ENCODE results near the gene ARFIP2. TPM values are rescaled to one million over a fixed set of nuclear protein-coding genes. Genes with fewer than 3 reads are reported as not detected.

ARFIP2 gene
- total RNA-seq, 2 donors from 2014 or later: 56.5 to 56.8 TPM

- Histone ChIP-seq H3K27ac (ENCODE audit: low read depth, low read length) (no peak overlapping the region), H3K9ac (ENCODE audit: extremely low read depth, low read length, poor library complexity, severe bottlenecking) (no peak overlapping the region), H3K9me3 (ENCODE audit: control insufficient read depth, low read length) (no peaks in the 10 kb centered on the region), H3K4me3 (ENCODE audit: low read length) (no peak overlapping the region), H3K4me1 (ENCODE audit: control insufficient read depth, insufficient read depth, low read length) (peaks cover 2% of the 10 kb centered on the region), H3K36me3 (ENCODE audit: control insufficient read depth, insufficient read depth, low read length) (peaks cover 32% of the 10 kb centered on the region), H3K27me3 (ENCODE audit: control insufficient read depth, insufficient read depth, low read length, poor library complexity, severe bottlenecking) (no peaks in the 10 kb centered on the region)
- peak overlapping the region; percentile 8 for H3K27ac Mint-ChIP-seq
- WGBS, 2 experiments (ENCODE audit: insufficient coverage in 1 of 2, insufficient read length in 1 of 2): 80 to 92% methylated on average over 2 to 5 of the region's 5 CpGs
- peak; percentile 32 for TF ChIP-seq CTCF (conservative IDR thresholded peaks at IDR 0.05)
- peaks cover 34% of the 10 kb centered on the region for H3K36me3 Mint-ChIP-seq (ENCODE audit: low read depth)
- peak; percentile 59 for DNase-seq
- peaks cover 6% of the 10 kb centered on the region for H3K27me3 Mint-ChIP-seq (ENCODE audit: insufficient read depth)
- H3K4me1 Mint-ChIP-seq: peaks cover 16% of the 10 kb centered on the region
- no peak overlapping the region for H3K4me3 Mint-ChIP-seq
- no peaks in the 10 kb centered on the region for H3K9me3 Mint-ChIP-seq
These were observed 5.2 kb downstream of the ARFIP2 start for GRCh38 chr11:6475936-6476335.

GRCh38 chr11:6474806-6475500 is 6.2 kb downstream of the ARFIP2 start:
- H3K36me3 Mint-ChIP-seq (ENCODE audit: low read depth): peaks cover 34% of the 10 kb centered on the region
- H3K27ac Mint-ChIP-seq: peak overlapping the region; percentile 93
- Histone ChIP-seq H3K4me3 (ENCODE audit: low read length) (peak overlapping the region; percentile 82), H3K27ac (ENCODE audit: low read depth, low read length) (peak overlapping the region; percentile 17), H3K9me3 (ENCODE audit: control insufficient read depth, low read length) (no peaks in the 10 kb centered on the region), H3K9ac (ENCODE audit: extremely low read depth, low read length, poor library complexity, severe bottlenecking) (no peak overlapping the region), H3K4me1 (ENCODE audit: control insufficient read depth, insufficient read depth, low read length) (peaks cover 2% of the 10 kb centered on the region), H3K36me3 (ENCODE audit: control insufficient read depth, insufficient read depth, low read length) (peaks cover 32% of the 10 kb centered on the region), H3K27me3 (ENCODE audit: control insufficient read depth, insufficient read depth, low read length, poor library complexity, severe bottlenecking) (no peaks in the 10 kb centered on the region)
- peaks cover 6% of the 10 kb centered on the region for H3K27me3 Mint-ChIP-seq (ENCODE audit: insufficient read depth)
- H3K4me1 Mint-ChIP-seq: peaks cover 10% of the 10 kb centered on the region
- WGBS, 2 experiments (ENCODE audit: insufficient coverage in 1 of 2, insufficient read length in 1 of 2): 87 to 90% methylated on average over 1 to 3 of the region's 3 CpGs
- no peaks in the 10 kb centered on the region for H3K9me3 Mint-ChIP-seq
- no peak for DNase-seq
- no peak for TF ChIP-seq CTCF (conservative IDR thresholded peaks at IDR 0.05)
- H3K4me3 Mint-ChIP-seq: peak overlapping the region; percentile 77

GRCh38 chr11:6474413-6474792 is 6.7 kb downstream of the ARFIP2 start:
- Histone ChIP-seq H3K27ac (ENCODE audit: low read depth, low read length) (peak overlapping the region; percentile 73), H3K36me3 (ENCODE audit: control insufficient read depth, insufficient read depth, low read length) (peaks cover 29% of the 10 kb centered on the region), H3K4me3 (ENCODE audit: low read length) (peak overlapping the region; percentile 82), H3K4me1 (ENCODE audit: control insufficient read depth, insufficient read depth, low read length) (peaks cover 2% of the 10 kb centered on the region), H3K9me3 (ENCODE audit: control insufficient read depth, low read length) (no peaks in the 10 kb centered on the region), H3K9ac (ENCODE audit: extremely low read depth, low read length, poor library complexity, severe bottlenecking) (peak overlapping the region; percentile 53), H3K27me3 (ENCODE audit: control insufficient read depth, insufficient read depth, low read length, poor library complexity, severe bottlenecking) (no peaks in the 10 kb centered on the region)
- peak overlapping the region; percentile 77 for H3K4me3 Mint-ChIP-seq
- peaks cover 6% of the 10 kb centered on the region for H3K27me3 Mint-ChIP-seq (ENCODE audit: insufficient read depth)
- peaks cover 7% of the 10 kb centered on the region for H3K4me1 Mint-ChIP-seq
- H3K36me3 Mint-ChIP-seq (ENCODE audit: low read depth): peaks cover 28% of the 10 kb centered on the region
- peak overlapping the region; percentile 93 for H3K27ac Mint-ChIP-seq
- no peaks in the 10 kb centered on the region for H3K9me3 Mint-ChIP-seq
- TF ChIP-seq CTCF (conservative IDR thresholded peaks at IDR 0.05): no peak
- 36 to 100% methylated on average over 1 to 6 of the region's 7 CpGs for WGBS, 2 experiments (ENCODE audit: insufficient coverage in 1 of 2, insufficient read length in 1 of 2)
- DNase-seq: no peak

All from endodermal cell (in vitro differentiated cells).